NT2/D1 (cell line): ENCODE data around the gene FOXP4.

Experiments
- DNase-seq: peaks from one replicate; pipeline ENCODE4 v3.0.0-alpha.2; 2011; ENCODE audit warnings: low read depth, low spot score
- H3K27me3 ChIP-seq: 2 replicates; pipeline ENCODE4 v1.6.0; 2011; ENCODE audit warnings: mild to moderate bottlenecking; ENCODE audit not compliant: insufficient read length, insufficient read depth
- H3K36me3 ChIP-seq: 2 replicates; pipeline ENCODE4 v1.6.1; 2011; ENCODE audit warnings: mild to moderate bottlenecking, low read length, mixed read lengths; ENCODE audit not compliant: insufficient read depth, insufficient read length
- H3K4me1 ChIP-seq: 2 replicates; pipeline ENCODE4 v1.5.1; 2011; ENCODE audit not compliant: insufficient read depth, insufficient read length
- H3K4me3 ChIP-seq: 2 replicates; pipeline ENCODE4 v1.5.1; 2011; ENCODE audit warnings: low read depth; ENCODE audit not compliant: insufficient read length
- H3K9ac ChIP-seq: 2 replicates; pipeline ENCODE4 v1.6.0; 2011; ENCODE audit warnings: low read depth; ENCODE audit not compliant: insufficient read length
- H3K9me3 ChIP-seq: 2 replicates; pipeline ENCODE4 v1.5.1; 2011; ENCODE audit warnings: mild to moderate bottlenecking, low read length; ENCODE audit not compliant: insufficient read depth
- SUZ12 ChIP-seq: IDR thresholded peaks from 2 replicates; pipeline ENCODE4 v1.6.1; 2011; ENCODE audit not compliant: insufficient read length, insufficient read depth; ENCODE audit errors: extremely low read depth
- YY1 ChIP-seq: IDR thresholded peaks from 2 replicates; pipeline ENCODE4 v1.6.1; 2011; ENCODE audit not compliant: insufficient read length, insufficient read depth
- ZNF274 ChIP-seq: IDR thresholded peaks from 2 replicates; pipeline ENCODE4 v1.6.1; 2011; ENCODE audit warnings: mild to moderate bottlenecking, low read depth, low read length

FOXP4 gene

GRCh38 chr6:41548841-41549642 is 2.9 kb downstream of the FOXP4 start:
- Histone ChIP-seq H3K36me3 (peaks cover 12% of the 10 kb centered on the region), H3K9ac (no peak overlapping the region), H3K4me3 (no peak overlapping the region), H3K4me1 (peaks cover 22% of the 10 kb centered on the region), H3K9me3 (no peaks in the 10 kb centered on the region), H3K27me3 (peaks cover 88% of the 10 kb centered on the region)
- TF ChIP-seq SUZ12 (peak; percentile 61), ZNF274 (no peak)
- no peak for DNase-seq

GRCh38 chr6:41549673-41550072 is 3.5 kb downstream of the FOXP4 start:
- Histone ChIP-seq H3K9ac (no peak overlapping the region), H3K36me3 (peaks cover 12% of the 10 kb centered on the region), H3K4me3 (no peak overlapping the region), H3K4me1 (peaks cover 22% of the 10 kb centered on the region), H3K9me3 (no peaks in the 10 kb centered on the region), H3K27me3 (peaks cover 88% of the 10 kb centered on the region)
- DNase-seq: no peak
- TF ChIP-seq YY1: no peak
- TF ChIP-seq ZNF274: no peak
- no peak for TF ChIP-seq SUZ12

GRCh38 chr6:41551086-41551700 is 5.0 kb downstream of the FOXP4 start:
- H3K9ac ChIP-seq: no peak overlapping the region
- H3K4me1 ChIP-seq: peaks cover 20% of the 10 kb centered on the region
- H3K9me3 ChIP-seq: no peaks in the 10 kb centered on the region
- peaks cover 12% of the 10 kb centered on the region for H3K36me3 ChIP-seq
- no peak overlapping the region for H3K4me3 ChIP-seq
- peaks cover 91% of the 10 kb centered on the region for H3K27me3 ChIP-seq
- no peak for DNase-seq
- TF ChIP-seq YY1 (no peak), SUZ12 (no peak), ZNF274 (no peak)

GRCh38 chr6:41551857-41552256 is 5.7 kb downstream of the FOXP4 start:
- TF ChIP-seq SUZ12 (no peak), YY1 (no peak), ZNF274 (no peak)
- Histone ChIP-seq H3K4me1 (peaks cover 20% of the 10 kb centered on the region), H3K36me3 (peaks cover 12% of the 10 kb centered on the region), H3K4me3 (no peak overlapping the region), H3K9ac (no peak overlapping the region), H3K9me3 (no peaks in the 10 kb centered on the region), H3K27me3 (peaks cover 97% of the 10 kb centered on the region)
- no peak for DNase-seq

- peaks cover 12% of the 10 kb centered on the region for H3K36me3 ChIP-seq
- DNase-seq: no peak
- H3K9me3 ChIP-seq: no peaks in the 10 kb centered on the region
- TF ChIP-seq YY1 (no peak), ZNF274 (no peak), SUZ12 (no peak)
- peaks cover 20% of the 10 kb centered on the region for H3K4me1 ChIP-seq
- no peak overlapping the region for H3K4me3 ChIP-seq
- no peak overlapping the region for H3K9ac ChIP-seq
- H3K27me3 ChIP-seq: peaks cover 100% of the 10 kb centered on the region
Measured at GRCh38 chr6:41552723-41553122, 6.5 kb downstream of the FOXP4 start.

GRCh38 chr6:41553405-41553999 is 7.3 kb downstream of the FOXP4 start:
- no peak for DNase-seq
- H3K27me3 ChIP-seq: peaks cover 100% of the 10 kb centered on the region
- H3K36me3 ChIP-seq: peaks cover 12% of the 10 kb centered on the region
- peaks cover 20% of the 10 kb centered on the region for H3K4me1 ChIP-seq
- H3K4me3 ChIP-seq: no peak overlapping the region
- H3K9ac ChIP-seq: no peak overlapping the region
- TF ChIP-seq YY1: no peak
- no peak for TF ChIP-seq SUZ12
- no peak for TF ChIP-seq ZNF274
- H3K9me3 ChIP-seq: no peaks in the 10 kb centered on the region
